IMR-90 (cell line): ENCODE data around the gene ST6GALNAC5. TPM values are rescaled to one million over a fixed set of nuclear protein-coding genes. Genes with fewer than 3 reads are reported as not detected.

Experiments
- ATAC-seq: fragments of 200-7000 bp; cut with Tn5 transposase; 2 replicates; pipeline ENCODE4 v1.9.1; 2020; ENCODE audit warnings: low read depth, mild to moderate bottlenecking, moderate library complexity
- BruUV-seq: library from RNA; stranded (reverse); fragments of 400-500 nt; replicated peaks from 2 replicates; lab custom pipeline; 2021; lab: Mats Ljungman, UMichigan
- CTCF ChIA-PET: fragments of 300-600 bp; formaldehyde crosslinking; extraction: SDS; loops from one replicate; lab custom pipeline; 2021; ENCODE audit warnings: antibody characterized with exemption; lab: Yijun Ruan, JAX
- POLR2A ChIA-PET: fragments of 300-600 bp; sonication (Branson Sonifier 250); formaldehyde crosslinking; loops from one replicate; lab custom pipeline; 2022; ENCODE audit warnings: antibody characterized with exemption; ENCODE audit not compliant: unreplicated experiment; lab: Charles Lee
- DNase-seq: peaks from one replicate; pipeline ENCODE4 v3.0.0; 2013
- H2AFZ ChIP-seq: replicated peaks from 2 replicates; pipeline ENCODE3; 2013; ENCODE audit warnings: low read length, mild to moderate bottlenecking; ENCODE audit not compliant: poor library complexity
- H2AK5ac ChIP-seq: 2 replicates; pipeline ENCODE4 v1.6.1; 2013; ENCODE audit warnings: low read depth, low read length, inconsistent platforms
- H2AK9ac ChIP-seq: replicated peaks from 2 replicates; pipeline ENCODE3; 2013; ENCODE audit warnings: mild to moderate bottlenecking, low read depth, low read length, moderate library complexity; ENCODE audit not compliant: poor library complexity
- H2BK120ac ChIP-seq: 2 replicates; pipeline ENCODE4 v1.6.1; 2013; ENCODE audit warnings: low read depth, low read length, inconsistent platforms
- H2BK15ac ChIP-seq: 3 replicates; pipeline ENCODE4 v1.6.1; 2013; ENCODE audit warnings: low read depth, low read length, inconsistent platforms
- H2BK20ac ChIP-seq: 2 replicates; pipeline ENCODE4 v1.6.1; 2013; ENCODE audit warnings: low read depth, mild to moderate bottlenecking, inconsistent platforms, low read length, moderate library complexity
- H2BK5ac ChIP-seq: 2 replicates; pipeline ENCODE4 v1.6.1; 2013; ENCODE audit warnings: mild to moderate bottlenecking, low read depth, low read length, inconsistent platforms; ENCODE audit not compliant: poor library complexity, severe bottlenecking
- H3K14ac ChIP-seq: replicated peaks from 2 replicates; pipeline ENCODE4 v1.6.1; 2013; ENCODE audit warnings: low read depth, low read length, inconsistent platforms
- H3K18ac ChIP-seq: 2 replicates; pipeline ENCODE4 v1.6.1; 2013; ENCODE audit warnings: low read depth, low read length, control low read depth
- H3K23ac ChIP-seq: 2 replicates; pipeline ENCODE4 v1.6.1; 2013; ENCODE audit warnings: low read depth, low read length, inconsistent platforms
- H3K27ac ChIP-seq: 2 replicates; pipeline ENCODE4 v1.5.1; 2013; ENCODE audit warnings: mild to moderate bottlenecking, control low read depth, low read length; ENCODE audit not compliant: insufficient read depth
- H3K27me3 ChIP-seq: 2 replicates; pipeline ENCODE4 v1.6.1; 2013; ENCODE audit warnings: low read length; ENCODE audit not compliant: control insufficient read depth, insufficient read depth
- H3K36me3 ChIP-seq: 2 replicates; pipeline ENCODE4 v1.6.1; 2013; ENCODE audit warnings: low read length, mixed read lengths; ENCODE audit not compliant: control insufficient read depth, insufficient read depth
- H3K4ac ChIP-seq: 2 replicates; pipeline ENCODE4 v1.6.1; 2013; ENCODE audit warnings: low read depth, low read length, inconsistent platforms
- H3K4me1 ChIP-seq: 2 replicates; pipeline ENCODE4 v1.6.1; 2013; ENCODE audit warnings: low read length, mixed read lengths; ENCODE audit not compliant: control insufficient read depth, insufficient read depth
- H3K4me2 ChIP-seq: 2 replicates; pipeline ENCODE4 v1.6.1; 2013; ENCODE audit warnings: low read depth, mild to moderate bottlenecking, control low read depth, low read length, moderate library complexity
- H3K4me3 ChIP-seq: 2 replicates; pipeline ENCODE4 v1.5.1; 2013; ENCODE audit warnings: low read depth, mild to moderate bottlenecking, control low read depth, low read length, moderate library complexity; ENCODE audit not compliant: insufficient read depth
- H3K56ac ChIP-seq: 2 replicates; pipeline ENCODE4 v1.6.1; 2013; ENCODE audit warnings: low read length, inconsistent platforms; ENCODE audit not compliant: insufficient read depth; ENCODE audit errors: extremely low read depth
- H3K79me1 ChIP-seq, 2 experiments: 2 replicates each; pipeline ENCODE4 v1.6.1; 2013; ENCODE audit warnings: low read length in 2 of 2, inconsistent platforms in 1 of 2, low read depth in 1 of 2
- H3K9ac ChIP-seq: 2 replicates; pipeline ENCODE4 v1.6.1; 2013; ENCODE audit warnings: low read depth, low read length, control low read depth
- H3K9me1 ChIP-seq: 2 replicates; pipeline ENCODE4 v1.6.1; 2013; ENCODE audit warnings: low read length, inconsistent platforms; ENCODE audit not compliant: insufficient read depth
- H3K9me3 ChIP-seq: 2 replicates; pipeline ENCODE4 v1.6.1; 2013; ENCODE audit warnings: low read length; ENCODE audit not compliant: control insufficient read depth, insufficient read depth
- H4K20me1 ChIP-seq: 2 replicates; pipeline ENCODE4 v1.6.1; 2013; ENCODE audit warnings: low read length, inconsistent platforms; ENCODE audit not compliant: insufficient read depth
- H4K5ac ChIP-seq: 2 replicates; pipeline ENCODE4 v1.6.1; 2013; ENCODE audit warnings: mild to moderate bottlenecking, low read depth, low read length, control low read depth
- H4K8ac ChIP-seq, 2 experiments: 2 replicates each; pipeline ENCODE4 v1.6.1; 2013; ENCODE audit warnings: low read depth in 2 of 2, low read length in 2 of 2, control low read depth in 1 of 2, inconsistent platforms in 1 of 2
- H4K91ac ChIP-seq: 2 replicates; pipeline ENCODE4 v1.6.1; 2013; ENCODE audit warnings: low read depth, low read length, inconsistent platforms; ENCODE audit not compliant: insufficient read depth
- MAFK ChIP-seq: IDR thresholded peaks from 2 replicates; pipeline ENCODE4 v1.6.1; 2012; ENCODE audit warnings: low read depth, low read length, improper control_type of control experiment
- RFX5 ChIP-seq: IDR thresholded peaks from 2 replicates; pipeline ENCODE4 v1.8.0; 2012; ENCODE audit warnings: low read depth, mild to moderate bottlenecking, low read length, moderate library complexity
- WGBS, 2 experiments: methylation state at CpG; one replicate each; pipeline versions ENCODE4 v1.1.5 to v1.1.7; 2013; ENCODE audit warnings: missing lambda C conversion rate in 2 of 2; ENCODE audit not compliant: insufficient read length in 1 of 2; ENCODE audit errors: extremely low coverage in 2 of 2; 5-methylcytosine and 5-hydroxymethylcytosine counted together
- dilution Hi-C: fragments of 300-500 bp; cut with HindIII; formaldehyde crosslinking; loops from one replicate; pipeline ENCODE4 v1.14.3; 2018; ENCODE audit warnings: low sequenced_read_pairs; ENCODE audit not compliant: unreplicated experiment
- in situ Hi-C: fragments of 300-500 bp; cut with MboI; formaldehyde crosslinking; loops from 3 replicates; pipeline ENCODE4 v1.14.3; 2019; ENCODE audit warnings: low sequenced_read_pairs, inconsistent platforms, mixed read lengths
- intact Hi-C: fragments of 100-400 bp; cut with micrococcal nuclease; formaldehyde crosslinking; loops from 2 replicates; pipeline ENCODE4 v1.10.0; 2022
- polyA plus RNA-seq, 3 experiments: library from polyadenylated mRNA; depleted of rRNA; stranded (reverse); fragments of >200 nt; gene quantifications; 2 replicates each; pipeline ENCODE4 v1.2.3, GENCODE V29; 2012; ENCODE audit warnings: low replicate concordance in 1 of 3
- total RNA-seq: library from RNA; depleted of rRNA; stranded (reverse); fragments of >200 nt; gene quantifications from 2 replicates; pipeline ENCODE4 v1.2.3, GENCODE V29; 2012
- TF ChIP-seq, protein P1 (sequence below): conservative IDR thresholded peaks from 2 replicates; pipeline ENCODE4 v1.5.1; 2012; ENCODE audit warnings: mild to moderate bottlenecking, low read depth, low read length, improper control_type of control experiment

ST6GALNAC5 gene
- total and polyA plus RNA-seq, 2 of the 4 experiments (the other 2 are of a cell fraction) = 3.4 to 4.0 TPM

DNA sequence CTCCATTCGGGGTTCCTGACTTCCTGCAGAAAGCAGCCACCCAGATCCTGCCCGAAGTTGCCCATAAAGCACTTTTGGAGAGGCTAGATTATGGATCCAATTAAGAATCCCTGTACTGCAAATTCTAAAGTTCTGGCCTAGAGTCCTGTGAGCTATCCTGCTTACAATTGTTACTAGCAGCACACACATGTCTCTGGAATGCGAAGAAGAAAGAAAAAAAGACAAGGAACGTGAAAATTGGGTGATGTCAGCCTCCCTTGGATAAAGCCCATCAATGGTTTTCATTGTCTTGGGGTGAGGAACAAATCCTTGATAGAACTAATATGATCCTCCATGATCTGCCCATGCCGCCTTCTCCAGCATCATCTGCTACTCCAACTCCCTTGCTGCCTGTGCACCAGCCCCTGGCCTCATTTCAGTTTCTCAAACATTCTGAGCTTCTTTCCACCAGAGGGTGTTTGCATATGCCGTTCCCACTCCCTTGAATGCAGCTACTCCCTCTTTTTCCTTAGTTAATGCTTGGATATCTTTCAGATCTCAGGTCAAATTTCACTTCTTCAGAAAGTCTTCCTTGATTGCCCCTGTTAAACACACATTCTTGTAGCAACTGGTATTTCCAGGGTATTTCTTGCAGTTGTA, 94.0 kb downstream of the ST6GALNAC5 start:
- Histone ChIP-seq H3K27ac (no peak overlapping the region), H3K4me3 (no peak overlapping the region), H2AFZ (peak overlapping the region; percentile 14), H2BK5ac (no peak overlapping the region), H4K8ac (no peak overlapping the region), H2AK5ac (no peak overlapping the region), H3K9me1 (no peaks in the 10 kb centered on the region), H3K9ac (no peak overlapping the region), H3K14ac (no peak overlapping the region), H3K4me1 (no peaks in the 10 kb centered on the region), H3K23ac (no peak overlapping the region), H3K9me3 (no peaks in the 10 kb centered on the region), H3K56ac (no peak overlapping the region), H2BK20ac (no peak overlapping the region), H4K5ac (no peak overlapping the region), H2BK120ac (no peak overlapping the region), H2BK15ac (no peak overlapping the region), H4K20me1 (no peaks in the 10 kb centered on the region), H3K36me3 (no peaks in the 10 kb centered on the region), H2AK9ac (no peak overlapping the region), H3K4me2 (no peak overlapping the region), H3K4ac (no peak overlapping the region), H3K18ac (no peak overlapping the region), H3K27me3 (no peaks in the 10 kb centered on the region), H3K79me1 (no peaks in the 10 kb centered on the region), H4K91ac (no peak overlapping the region)
- peak; percentile 33 for DNase-seq
- dilution Hi-C loops (no loop called here), intact Hi-C loops (no loop called here), in situ Hi-C loops (no loop called here)
- CTCF ChIA-PET = interaction anchor here (0.8 kb wide), 1 partner anchor 133 kb away, joined by 3 read pairs; no protein-coding TSS in a partner anchor
- POLR2A ChIA-PET = no interaction called here
- 100% methylated on average over 1 of the region's 6 CpGs; no CpG with 5 or more reads in 1 of the 2 experiments for WGBS, 2 experiments
- TF ChIP-seq, protein P1, sequence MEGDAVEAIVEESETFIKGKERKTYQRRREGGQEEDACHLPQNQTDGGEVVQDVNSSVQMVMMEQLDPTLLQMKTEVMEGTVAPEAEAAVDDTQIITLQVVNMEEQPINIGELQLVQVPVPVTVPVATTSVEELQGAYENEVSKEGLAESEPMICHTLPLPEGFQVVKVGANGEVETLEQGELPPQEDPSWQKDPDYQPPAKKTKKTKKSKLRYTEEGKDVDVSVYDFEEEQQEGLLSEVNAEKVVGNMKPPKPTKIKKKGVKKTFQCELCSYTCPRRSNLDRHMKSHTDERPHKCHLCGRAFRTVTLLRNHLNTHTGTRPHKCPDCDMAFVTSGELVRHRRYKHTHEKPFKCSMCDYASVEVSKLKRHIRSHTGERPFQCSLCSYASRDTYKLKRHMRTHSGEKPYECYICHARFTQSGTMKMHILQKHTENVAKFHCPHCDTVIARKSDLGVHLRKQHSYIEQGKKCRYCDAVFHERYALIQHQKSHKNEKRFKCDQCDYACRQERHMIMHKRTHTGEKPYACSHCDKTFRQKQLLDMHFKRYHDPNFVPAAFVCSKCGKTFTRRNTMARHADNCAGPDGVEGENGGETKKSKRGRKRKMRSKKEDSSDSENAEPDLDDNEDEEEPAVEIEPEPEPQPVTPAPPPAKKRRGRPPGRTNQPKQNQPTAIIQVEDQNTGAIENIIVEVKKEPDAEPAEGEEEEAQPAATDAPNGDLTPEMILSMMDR = no peak
- no peak for TF ChIP-seq RFX5
- TF ChIP-seq MAFK = no peak
- no TSS peak for BruUV-seq
- peak; percentile 27; the same call in 1 of the 2 replicates for ATAC-seq
